ENCODE results near the gene MOGAT3.
"Not testable (repeated sequence)": the region's sequence is repeated elsewhere in the genome, so short reads cannot be mapped to it uniquely, and the experiment has no call there.

The MOGAT3 gene

GRCh38 chr7:101202603-101202918 lies 1.7 kb upstream of the MOGAT3 start:
- H3K79me2 ChIP-seq (ENCODE audit: control insufficient read depth, low read length): no peaks in the 10 kb centered on the region
- H3K27ac ChIP-seq (ENCODE audit: low read depth, low read length): no peak overlapping the region
- no peaks in the 10 kb centered on the region for H4K20me1 ChIP-seq (ENCODE audit: control insufficient read depth, insufficient read depth, low read depth, low read length)
- no peak overlapping the region for H3K4me3 ChIP-seq (ENCODE audit: low read length)
- TF ChIP-seq, protein P1, sequence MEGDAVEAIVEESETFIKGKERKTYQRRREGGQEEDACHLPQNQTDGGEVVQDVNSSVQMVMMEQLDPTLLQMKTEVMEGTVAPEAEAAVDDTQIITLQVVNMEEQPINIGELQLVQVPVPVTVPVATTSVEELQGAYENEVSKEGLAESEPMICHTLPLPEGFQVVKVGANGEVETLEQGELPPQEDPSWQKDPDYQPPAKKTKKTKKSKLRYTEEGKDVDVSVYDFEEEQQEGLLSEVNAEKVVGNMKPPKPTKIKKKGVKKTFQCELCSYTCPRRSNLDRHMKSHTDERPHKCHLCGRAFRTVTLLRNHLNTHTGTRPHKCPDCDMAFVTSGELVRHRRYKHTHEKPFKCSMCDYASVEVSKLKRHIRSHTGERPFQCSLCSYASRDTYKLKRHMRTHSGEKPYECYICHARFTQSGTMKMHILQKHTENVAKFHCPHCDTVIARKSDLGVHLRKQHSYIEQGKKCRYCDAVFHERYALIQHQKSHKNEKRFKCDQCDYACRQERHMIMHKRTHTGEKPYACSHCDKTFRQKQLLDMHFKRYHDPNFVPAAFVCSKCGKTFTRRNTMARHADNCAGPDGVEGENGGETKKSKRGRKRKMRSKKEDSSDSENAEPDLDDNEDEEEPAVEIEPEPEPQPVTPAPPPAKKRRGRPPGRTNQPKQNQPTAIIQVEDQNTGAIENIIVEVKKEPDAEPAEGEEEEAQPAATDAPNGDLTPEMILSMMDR (IDR thresholded peaks at IDR 0.05; ENCODE audit: low read depth, low read length, poor library complexity, severe bottlenecking): no peak
- no peak for TF ChIP-seq EZH2phosphoT487 (IDR thresholded peaks at IDR 0.05; ENCODE audit: borderline replicate concordance, low read length)
- no peaks in the 10 kb centered on the region for H3F3A ChIP-seq (ENCODE audit: control insufficient read depth, insufficient read depth)
- no peaks in the 10 kb centered on the region for H3K36me3 ChIP-seq (ENCODE audit: control insufficient read depth, low read length)
- H3K27me3 ChIP-seq (ENCODE audit: control insufficient read depth, low read length): peaks cover 11% of the 10 kb centered on the region; the same call in 1 of the 2 replicates
- H3K4me2 ChIP-seq (ENCODE audit: low read length): no peak overlapping the region
- no peaks in the 10 kb centered on the region for H3K9me2 ChIP-seq (replicated peaks; ENCODE audit: control insufficient read depth, low read length)
- H3K4me1 ChIP-seq (ENCODE audit: control insufficient read depth, low read length): peaks cover 10% of the 10 kb centered on the region
- H3K9me3 ChIP-seq (ENCODE audit: control insufficient read depth, insufficient read depth, low read length): no peaks in the 10 kb centered on the region

DNA sequence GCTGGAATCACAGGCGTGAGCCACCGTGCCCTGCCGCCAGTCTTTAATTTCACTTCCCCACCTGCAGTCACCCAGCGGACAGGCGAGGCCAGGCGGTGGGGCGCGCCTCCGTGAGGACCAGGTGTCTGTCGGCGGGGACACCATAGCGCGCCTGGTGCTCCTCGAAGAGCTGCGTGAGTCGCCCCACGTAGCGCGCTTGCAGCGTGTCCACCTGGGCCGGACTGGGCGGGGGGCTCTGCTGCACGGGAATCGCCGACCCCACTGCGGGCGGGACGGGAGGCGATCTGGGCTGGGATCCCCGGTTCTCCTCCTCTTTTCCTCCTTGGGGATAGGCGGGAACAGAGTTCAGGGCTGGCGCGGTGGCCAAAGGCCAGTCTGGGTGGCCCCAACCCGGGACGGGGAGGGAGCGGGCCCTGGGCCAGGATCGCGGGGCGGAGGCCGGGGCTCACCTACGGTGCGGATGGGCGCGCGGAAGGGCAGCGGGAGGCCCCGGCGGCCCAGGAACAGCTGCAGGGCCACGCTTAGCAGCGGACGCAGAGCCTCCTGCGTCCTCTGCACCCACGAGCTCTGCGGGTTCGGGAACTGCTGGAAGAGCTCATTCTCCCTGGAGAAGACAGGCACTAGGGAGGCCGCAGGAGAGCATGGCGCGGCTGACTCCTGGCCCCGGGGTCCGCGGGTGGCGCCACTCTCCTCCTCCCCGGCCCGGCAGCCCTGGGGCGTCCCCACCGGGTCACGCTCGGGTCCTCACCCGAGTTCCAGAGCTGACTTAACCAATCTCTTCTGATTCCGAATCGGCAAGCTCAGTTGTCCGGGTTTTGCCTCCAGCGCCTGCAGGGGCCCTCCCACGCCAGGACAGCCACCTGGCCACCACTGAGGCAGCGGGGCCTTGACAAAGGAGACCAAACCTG lies 1.1 kb upstream of the MOGAT3 start:
- no peaks in the 10 kb centered on the region for H3K79me2 ChIP-seq (ENCODE audit: control insufficient read depth, low read length)
- H3K9me2 ChIP-seq (replicated peaks; ENCODE audit: control insufficient read depth, low read length): no peaks in the 10 kb centered on the region
- peaks cover 10% of the 10 kb centered on the region for H3K4me1 ChIP-seq (ENCODE audit: control insufficient read depth, low read length)
- H3K4me2 ChIP-seq (ENCODE audit: low read length): no peak overlapping the region
- H3K4me3 ChIP-seq (ENCODE audit: low read length): no peak overlapping the region
- H4K20me1 ChIP-seq (ENCODE audit: control insufficient read depth, insufficient read depth, low read depth, low read length): no peaks in the 10 kb centered on the region
- H3K27me3 ChIP-seq (ENCODE audit: control insufficient read depth, low read length): peaks cover 11% of the 10 kb centered on the region; the same call in 1 of the 2 replicates
- no peaks in the 10 kb centered on the region for H3K9me3 ChIP-seq (ENCODE audit: control insufficient read depth, insufficient read depth, low read length)
- H3F3A ChIP-seq (ENCODE audit: control insufficient read depth, insufficient read depth): no peaks in the 10 kb centered on the region
- TF ChIP-seq, protein P1 (IDR thresholded peaks at IDR 0.05; ENCODE audit: low read depth, low read length, poor library complexity, severe bottlenecking): no peak
- TF ChIP-seq EZH2phosphoT487 (IDR thresholded peaks at IDR 0.05; ENCODE audit: borderline replicate concordance, low read length): no peak
- no peak overlapping the region for H3K27ac ChIP-seq (ENCODE audit: low read depth, low read length)
- no peaks in the 10 kb centered on the region for H3K36me3 ChIP-seq (ENCODE audit: control insufficient read depth, low read length)

DNA sequence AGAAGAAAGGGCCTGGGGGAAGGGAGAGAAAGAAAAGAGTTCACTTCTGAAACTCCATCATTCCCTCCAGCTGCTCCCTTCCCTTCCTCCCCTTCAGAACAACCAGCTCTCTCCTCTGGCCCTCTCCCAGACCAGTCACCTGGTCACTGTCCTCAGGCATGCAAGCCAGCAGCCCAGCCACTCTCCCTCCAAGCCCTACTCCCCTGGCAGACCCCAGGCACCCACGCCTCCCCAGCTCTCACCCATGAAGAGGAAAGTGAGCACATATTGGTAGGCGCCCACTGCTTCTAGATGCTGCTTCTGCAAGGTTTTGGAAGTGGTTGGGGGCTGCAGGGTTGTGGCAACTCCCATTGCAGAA lies 353 bp downstream of the MOGAT3 start:
- TF ChIP-seq EZH2phosphoT487 (IDR thresholded peaks at IDR 0.05; ENCODE audit: borderline replicate concordance, low read length): no peak
- TF ChIP-seq, protein P1 (IDR thresholded peaks at IDR 0.05; ENCODE audit: low read depth, low read length, poor library complexity, severe bottlenecking): no peak
- H3K27ac ChIP-seq (ENCODE audit: low read depth, low read length): no peak overlapping the region
- peaks cover 11% of the 10 kb centered on the region; the same call in 1 of the 2 replicates for H3K27me3 ChIP-seq (ENCODE audit: control insufficient read depth, low read length)
- no peaks in the 10 kb centered on the region for H3F3A ChIP-seq (ENCODE audit: control insufficient read depth, insufficient read depth)
- no peaks in the 10 kb centered on the region for H3K9me3 ChIP-seq (ENCODE audit: control insufficient read depth, insufficient read depth, low read length)
- H3K36me3 ChIP-seq (ENCODE audit: control insufficient read depth, low read length): no peaks in the 10 kb centered on the region
- H3K79me2 ChIP-seq (ENCODE audit: control insufficient read depth, low read length): no peaks in the 10 kb centered on the region
- H3K4me2 ChIP-seq (ENCODE audit: low read length): no peak overlapping the region
- H3K9me2 ChIP-seq (replicated peaks; ENCODE audit: control insufficient read depth, low read length): no peaks in the 10 kb centered on the region
- peaks cover 10% of the 10 kb centered on the region for H3K4me1 ChIP-seq (ENCODE audit: control insufficient read depth, low read length)
- no peak overlapping the region for H3K4me3 ChIP-seq (ENCODE audit: low read length)
- H4K20me1 ChIP-seq (ENCODE audit: control insufficient read depth, insufficient read depth, low read depth, low read length): no peaks in the 10 kb centered on the region

- not testable (repeated sequence) for H3K27ac ChIP-seq (ENCODE audit: low read depth, low read length); H3F3A ChIP-seq (ENCODE audit: control insufficient read depth, insufficient read depth); H4K20me1 ChIP-seq (ENCODE audit: control insufficient read depth, insufficient read depth, low read depth, low read length); H3K79me2 ChIP-seq (ENCODE audit: control insufficient read depth, low read length); H3K36me3 ChIP-seq (ENCODE audit: control insufficient read depth, low read length); H3K9me2 ChIP-seq (replicated peaks; ENCODE audit: control insufficient read depth, low read length); H3K9me3 ChIP-seq (ENCODE audit: control insufficient read depth, insufficient read depth, low read length); H3K4me3 ChIP-seq (ENCODE audit: low read length); H3K4me2 ChIP-seq (ENCODE audit: low read length)
- peaks cover 10% of the 10 kb centered on the region for H3K4me1 ChIP-seq (ENCODE audit: control insufficient read depth, low read length)
- H3K27me3 ChIP-seq (ENCODE audit: control insufficient read depth, low read length): peaks cover 11% of the 10 kb centered on the region
Observed at GRCh38 chr7:101199522-101199921, 1.3 kb downstream of the MOGAT3 start.

All from DOHH2 (cell line).